Measurements from ENCODE around the gene PPP1R1A. TPM values are rescaled to one million over a fixed set of nuclear protein-coding genes. Genes with fewer than 3 reads are reported as not detected.

The PPP1R1A gene
- total and polyA plus RNA-seq, 9 of the 15 experiments (the other 6 are each of a cell fraction or from before 2014, with no cell fraction given) = not detected

- H3K4me1 ChIP-seq (replicated peaks in 1 of 2; ENCODE audit: control insufficient read depth in 2 of 2, insufficient read depth in 2 of 2, low read length in 2 of 2) = peaks cover 0 to 9% of the 10 kb centered on the region in 2 experiments; a peak in 2 of 5 replicates
- no peaks in the 10 kb centered on the region for H3K9me3 ChIP-seq (replicated peaks; ENCODE audit: control insufficient read depth, insufficient read depth, low read depth, low read length)
- H4K20me1 ChIP-seq (replicated peaks; ENCODE audit: control insufficient read depth, insufficient read depth, low read length) = no peaks in the 10 kb centered on the region; the same call in 1 of the 2 replicates
- no peak for ATAC-seq
- ChIA-PET POLR2A (no interaction called here), CTCF (ENCODE audit: low intra/inter-chr PET ratio) (no interaction called here)
- no peaks in the 10 kb centered on the region for H3K36me3 ChIP-seq (ENCODE audit: control insufficient read depth, insufficient read depth, low read length)
- no peaks in the 10 kb centered on the region for H3K79me2 ChIP-seq (ENCODE audit: control insufficient read depth, insufficient read depth, low read length)
- in situ Hi-C loops (cut with MboI) (no loop called here), intact Hi-C loops (cut with micrococcal nuclease) (no loop called here)
- H3K9ac ChIP-seq (ENCODE audit: insufficient read depth in 1 of 2, low read depth in 2 of 2, low read length in 2 of 2) = no peak overlapping the region
- no peak overlapping the region for H3K4me3 ChIP-seq
- BruUV-seq (replicated peaks) = no TSS peak
- FAIRE-seq = no peak
- no peaks in the 10 kb centered on the region for H3K9me1 ChIP-seq (ENCODE audit: control insufficient read depth, insufficient read depth, low read length)
- H2AFZ ChIP-seq (ENCODE audit: low read depth, low read length) = no peak overlapping the region
- no peak overlapping the region for H3K27ac ChIP-seq (ENCODE audit: extremely low read depth, low read depth, low read length)
- no peak overlapping the region for H3K4me2 ChIP-seq (ENCODE audit: insufficient read depth, low read length)
- 30% methylated on average over 7 of the region's 7 CpGs for WGBS (ENCODE audit: insufficient coverage, low coverage, missing lambda C conversion rate)
- H3K27me3 ChIP-seq (ENCODE audit: control insufficient read depth in 2 of 2, insufficient read depth in 2 of 2, low read length in 2 of 2) = peaks cover 19 to 20% of the 10 kb centered on the region in 2 experiments
- no peak for DNase-seq (ENCODE audit: extremely low read depth in 1 of 4, low spot score in 3 of 4)
- TF ChIP-seq BHLHE40 (IDR thresholded peaks at IDR 0.05; ENCODE audit: low read length) (no peak), FOXA1 (IDR thresholded peaks at IDR 0.05; ENCODE audit: borderline replicate concordance) (no peak), CBX5 (IDR thresholded peaks at IDR 0.05; ENCODE audit: borderline replicate concordance, low read depth) (no peak), ZNF134 (CRISPR knock-in tag; conservative IDR thresholded peaks at IDR 0.05) (no peak), HDAC3 (IDR thresholded peaks at IDR 0.05; ENCODE audit: borderline replicate concordance, partially characterized antibody) (no peak), CREB3L1 (IDR thresholded peaks at IDR 0.05; ENCODE audit: borderline replicate concordance, low read depth) (no peak), SP1 (CRISPR knock-in tag; IDR thresholded peaks at IDR 0.05) (no peak), BRCA1 (IDR thresholded peaks at IDR 0.05) (no peak), BRCA1 (CRISPR knock-in tag; IDR thresholded peaks at IDR 0.05) (no peak), POLR2B (IDR thresholded peaks at IDR 0.05; ENCODE audit: low read depth, partially characterized antibody) (no peak), GABPA (tag; conservative IDR thresholded peaks at IDR 0.05; ENCODE audit: low read depth) (no peak), E2F8 (IDR thresholded peaks at IDR 0.05; ENCODE audit: low read depth, partially characterized antibody) (no peak)
- TF ChIP-seq, protein P1, sequence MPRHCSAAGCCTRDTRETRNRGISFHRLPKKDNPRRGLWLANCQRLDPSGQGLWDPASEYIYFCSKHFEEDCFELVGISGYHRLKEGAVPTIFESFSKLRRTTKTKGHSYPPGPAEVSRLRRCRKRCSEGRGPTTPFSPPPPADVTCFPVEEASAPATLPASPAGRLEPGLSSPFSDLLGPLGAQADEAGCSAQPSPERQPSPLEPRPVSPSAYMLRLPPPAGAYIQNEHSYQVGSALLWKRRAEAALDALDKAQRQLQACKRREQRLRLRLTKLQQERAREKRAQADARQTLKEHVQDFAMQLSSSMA (CRISPR knock-in tag; IDR thresholded peaks at IDR 0.05) = no peak
- TF ChIP-seq, protein P2, sequence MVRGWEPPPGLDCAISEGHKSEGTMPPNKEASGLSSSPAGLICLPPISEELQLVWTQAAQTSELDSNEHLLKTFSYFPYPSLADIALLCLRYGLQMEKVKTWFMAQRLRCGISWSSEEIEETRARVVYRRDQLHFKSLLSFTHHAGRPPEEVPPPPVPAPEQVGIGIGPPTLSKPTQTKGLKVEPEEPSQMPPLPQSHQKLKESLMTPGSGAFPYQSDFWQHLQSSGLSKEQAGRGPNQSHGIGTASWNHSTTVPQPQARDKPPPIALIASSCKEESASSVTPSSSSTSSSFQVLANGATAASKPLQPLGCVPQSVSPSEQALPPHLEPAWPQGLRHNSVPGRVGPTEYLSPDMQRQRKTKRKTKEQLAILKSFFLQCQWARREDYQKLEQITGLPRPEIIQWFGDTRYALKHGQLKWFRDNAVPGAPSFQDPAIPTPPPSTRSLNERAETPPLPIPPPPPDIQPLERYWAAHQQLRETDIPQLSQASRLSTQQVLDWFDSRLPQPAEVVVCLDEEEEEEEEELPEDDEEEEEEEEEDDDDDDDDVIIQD (CRISPR knock-in tag; IDR thresholded peaks at IDR 0.05) = no peak
These were observed 43.7 kb downstream of the PPP1R1A start for GRCh38 chr12:54544743-54545142.
